ENCODE data around the gene PKD1. TPM values are rescaled to one million over a fixed set of nuclear protein-coding genes. Genes with fewer than 3 reads are reported as not detected.

Gene PKD1
- total RNA-seq, 1 experiment from 2014 or later = 58.9 TPM

- no peaks in the 10 kb centered on the region; the same call in 1 of the 2 replicates for H3K36me3 ChIP-seq (ENCODE audit: low read depth, low read length)
- BruUV-seq (replicated peaks) = no TSS peak
- POLR2A ChIA-PET (ENCODE audit: unreplicated experiment) = interaction anchor here (0.7 kb wide), 1 partner anchor 9 kb away, joined by 3 read pairs; no protein-coding TSS in a partner anchor
- H3K4me1 ChIP-seq (ENCODE audit: insufficient read depth, low read length) = peaks cover 75% of the 10 kb centered on the region
- H3K9me3 ChIP-seq (ENCODE audit: low read length) = no peaks in the 10 kb centered on the region
- ATAC-seq = no peak
- H3K4me3 ChIP-seq (ENCODE audit: low read length) = no peak overlapping the region
- H3K79me2 ChIP-seq (ENCODE audit: low read length) = peaks cover 25% of the 10 kb centered on the region
- H3K27ac ChIP-seq (ENCODE audit: low read length) = peak overlapping the region; percentile 100
- H3K4me2 ChIP-seq (ENCODE audit: low read length) = no peak overlapping the region
- peak overlapping the region; percentile 51 for H3K9ac ChIP-seq (ENCODE audit: low read length)
- no peaks in the 10 kb centered on the region for H3K27me3 ChIP-seq (ENCODE audit: low read length)
- no peaks in the 10 kb centered on the region for H4K20me1 ChIP-seq (ENCODE audit: low read length)
- CTCF ChIA-PET = no interaction called here
- no peak overlapping the region for H2AFZ ChIP-seq (ENCODE audit: low read length)
- intact Hi-C loops (cut with micrococcal nuclease) = no loop called here
- no peak for TF ChIP-seq CTCF (conservative IDR thresholded peaks at IDR 0.05; ENCODE audit: low read depth, low read length)
- no peak for TF ChIP-seq EZH2 (IDR thresholded peaks at IDR 0.05; ENCODE audit: low read length, unreplicated experiment)
- TF ChIP-seq EZH2phosphoT487 (IDR thresholded peaks at IDR 0.05; ENCODE audit: borderline replicate concordance, low read length) = no peak
- no peak for DNase-seq
- no peaks in the 10 kb centered on the region for H3F3A ChIP-seq (ENCODE audit: low read length, unreplicated experiment)
- H3K9me2 ChIP-seq (replicated peaks; ENCODE audit: low read length) = no peaks in the 10 kb centered on the region
Observed at GRCh38 chr16:2042171-2042985, 93.3 kb downstream of the PKD1 start.

GRCh38 chr16:2040787-2041522, 94.7 kb downstream of the PKD1 start:
- Histone ChIP-seq H3K9me3 (ENCODE audit: low read length) (no peaks in the 10 kb centered on the region), H3K4me1 (ENCODE audit: insufficient read depth, low read length) (peaks cover 70% of the 10 kb centered on the region), H3F3A (ENCODE audit: low read length, unreplicated experiment) (no peaks in the 10 kb centered on the region), H3K4me2 (ENCODE audit: low read length) (peak overlapping the region; percentile 52), H4K20me1 (ENCODE audit: low read length) (no peaks in the 10 kb centered on the region), H3K9ac (ENCODE audit: low read length) (peak overlapping the region; percentile 89), H3K27me3 (ENCODE audit: low read length) (no peaks in the 10 kb centered on the region), H2AFZ (ENCODE audit: low read length) (no peak overlapping the region), H3K79me2 (ENCODE audit: low read length) (peaks cover 25% of the 10 kb centered on the region), H3K27ac (ENCODE audit: low read length) (peak overlapping the region; percentile 100), H3K36me3 (ENCODE audit: low read depth, low read length) (no peaks in the 10 kb centered on the region; the same call in 1 of the 2 replicates), H3K9me2 (replicated peaks; ENCODE audit: low read length) (no peaks in the 10 kb centered on the region), H3K4me3 (ENCODE audit: low read length) (no peak overlapping the region)
- POLR2A ChIA-PET (ENCODE audit: unreplicated experiment) = no interaction called here
- intact Hi-C loops (cut with micrococcal nuclease) = no loop called here
- CTCF ChIA-PET = interaction anchor here (0.5 to 1.0 kb wide), 3 partner anchors 18 to 111 kb away, joined by 3 to 20 read pairs (median 6); no protein-coding TSS in a partner anchor
- BruUV-seq (replicated peaks) = TSS peak; percentile 40
- ATAC-seq (peak; percentile 60), DNase-seq (peak; percentile 91)
- TF ChIP-seq EZH2 (IDR thresholded peaks at IDR 0.05; ENCODE audit: low read length, unreplicated experiment) (no peak), EZH2phosphoT487 (IDR thresholded peaks at IDR 0.05; ENCODE audit: borderline replicate concordance, low read length) (no peak), CTCF (conservative IDR thresholded peaks at IDR 0.05; ENCODE audit: low read depth, low read length) (no peak)
